Measurements from ENCODE around the gene CRYBG3.

Gene CRYBG3

GRCh38 chr3:97839944-97840343, 18.1 kb downstream of the CRYBG3 start:
- DNase-seq: no peak

- no peak for DNase-seq
Measured at GRCh38 chr3:97841304-97841703, 19.5 kb downstream of the CRYBG3 start.

GRCh38 chr3:97841956-97842355, 20.1 kb downstream of the CRYBG3 start:
- no peak for DNase-seq

GRCh38 chr3:97848779-97849178, 27.0 kb downstream of the CRYBG3 start:
- DNase-seq: no peak

GRCh38 chr3:97857401-97857800, 35.6 kb downstream of the CRYBG3 start:
- no peak for DNase-seq

DNA sequence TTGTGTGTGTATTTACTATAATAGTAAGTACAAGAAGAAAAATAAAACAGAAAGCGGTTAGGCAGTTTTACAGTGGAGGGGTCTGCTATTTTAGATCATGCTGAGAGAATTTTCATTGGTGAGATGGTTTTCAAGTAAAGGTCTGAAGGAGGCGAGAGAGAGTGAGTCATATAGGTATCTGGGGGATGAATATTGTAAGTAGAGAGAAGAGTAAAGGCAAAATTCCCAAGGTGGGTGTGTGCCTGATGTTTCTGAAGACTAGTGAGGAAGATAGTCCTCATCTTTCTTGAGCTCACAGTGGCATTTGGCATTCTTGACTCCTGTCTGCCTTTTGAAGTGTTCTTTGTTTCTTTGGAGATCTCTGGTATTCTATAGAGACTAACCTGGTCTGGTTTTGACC, 38.6 kb downstream of the CRYBG3 start:
- no peak for DNase-seq

- no peak for DNase-seq
Measured at GRCh38 chr3:97862582-97862981, 40.8 kb downstream of the CRYBG3 start.

DNA sequence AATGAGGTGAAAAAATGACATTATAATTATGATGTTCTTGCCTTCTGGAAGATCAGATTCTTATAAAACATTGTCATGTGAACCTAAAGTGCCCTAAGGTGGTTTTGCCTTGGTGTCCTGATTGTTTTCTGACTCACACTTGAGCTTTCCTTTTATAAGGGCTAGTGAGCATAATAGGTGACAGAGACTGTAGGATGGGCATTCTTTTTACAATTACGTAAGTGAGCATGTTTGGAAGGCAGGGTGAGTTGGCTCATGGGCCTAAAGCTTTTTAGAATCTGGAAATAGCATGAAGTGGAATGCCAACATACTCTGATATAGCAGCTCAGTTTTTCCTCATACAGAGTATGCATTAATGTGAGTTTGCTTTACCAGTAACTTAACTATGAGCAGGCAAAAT, 41.2 kb downstream of the CRYBG3 start:
- DNase-seq: peak; percentile 7

DNA sequence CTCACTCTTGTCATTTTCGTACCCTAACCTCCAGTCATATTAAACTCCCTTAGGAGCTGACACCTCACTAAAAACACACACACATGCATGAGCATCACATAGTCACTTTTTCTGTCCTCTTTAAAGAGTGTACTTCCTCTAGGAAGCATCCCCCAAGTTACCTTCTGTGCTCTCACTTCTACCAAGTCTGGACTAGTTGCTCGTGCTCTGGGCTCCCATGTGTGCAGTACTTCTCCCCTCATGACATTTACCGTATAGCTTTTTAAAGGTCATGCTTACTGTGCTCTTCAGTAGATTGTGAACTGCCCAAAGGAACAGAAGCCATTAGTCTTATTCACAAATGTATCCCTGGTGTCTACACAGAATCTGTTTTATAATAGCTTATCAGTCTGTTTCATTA, 42.0 kb downstream of the CRYBG3 start:
- no peak for DNase-seq

GRCh38 chr3:97871186-97871585, 49.4 kb downstream of the CRYBG3 start:
- DNase-seq: peak; percentile 1

DNA sequence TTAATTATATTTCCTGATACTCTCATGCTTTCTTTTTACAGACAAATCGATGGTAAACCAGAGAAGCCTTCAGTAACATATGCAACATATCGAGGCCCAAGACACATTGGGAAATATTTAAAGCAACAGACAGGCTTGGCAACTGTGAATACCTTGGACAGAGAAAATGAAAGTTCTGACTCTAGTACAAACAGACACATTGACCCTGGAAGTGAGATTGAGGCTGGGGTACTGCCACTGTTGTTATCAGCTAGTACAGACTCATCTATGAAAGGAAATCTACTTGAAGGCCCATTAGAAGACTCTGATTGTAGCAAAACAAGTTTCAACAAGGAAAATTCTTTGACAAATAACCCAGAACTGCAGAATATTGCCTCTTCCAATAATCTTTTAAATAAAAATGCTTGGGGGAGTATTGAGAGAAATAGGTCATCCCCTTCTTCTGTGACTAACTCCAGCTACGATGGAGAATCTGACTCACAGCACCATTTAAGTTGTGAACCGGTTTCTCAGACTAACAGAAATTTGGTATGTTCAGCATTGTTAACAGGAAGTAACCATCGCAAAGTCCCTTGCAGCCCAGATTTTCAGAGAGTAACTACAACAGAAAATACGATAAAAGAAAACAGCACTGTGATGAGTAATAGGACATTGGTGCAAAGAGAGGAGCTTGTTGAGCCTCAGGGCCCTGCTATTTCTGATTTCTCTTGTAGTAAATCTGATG, 50.2 kb downstream of the CRYBG3 start:
- DNase-seq: peak; percentile 97

DNA sequence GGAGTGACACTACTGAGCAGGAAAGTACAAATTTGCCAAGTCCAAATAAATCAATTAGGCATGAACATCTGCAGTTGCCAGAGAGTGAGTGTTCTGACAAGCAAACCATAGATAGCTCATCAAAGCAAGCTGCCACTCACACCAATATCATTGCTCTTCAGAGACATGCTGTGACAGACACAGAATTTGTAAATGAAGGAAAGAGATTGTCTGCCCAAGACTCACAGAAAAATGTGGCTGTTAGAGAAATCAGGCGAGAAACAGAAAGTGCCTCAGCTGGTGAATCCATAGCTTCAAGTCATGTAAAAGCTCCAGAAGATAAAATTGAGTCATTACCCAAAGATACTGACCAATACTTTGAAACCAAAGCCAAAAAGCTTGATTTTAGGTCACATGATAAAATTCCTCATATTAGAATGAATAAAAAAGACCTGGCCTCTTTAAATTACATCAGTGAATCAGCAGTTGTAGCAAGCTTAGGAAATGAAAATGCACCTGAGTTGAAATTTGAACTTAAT, 50.8 kb downstream of the CRYBG3 start:
- DNase-seq: peak; percentile 7

- no peak for DNase-seq
Measured at GRCh38 chr3:97880267-97880666, 58.5 kb downstream of the CRYBG3 start.

DNA sequence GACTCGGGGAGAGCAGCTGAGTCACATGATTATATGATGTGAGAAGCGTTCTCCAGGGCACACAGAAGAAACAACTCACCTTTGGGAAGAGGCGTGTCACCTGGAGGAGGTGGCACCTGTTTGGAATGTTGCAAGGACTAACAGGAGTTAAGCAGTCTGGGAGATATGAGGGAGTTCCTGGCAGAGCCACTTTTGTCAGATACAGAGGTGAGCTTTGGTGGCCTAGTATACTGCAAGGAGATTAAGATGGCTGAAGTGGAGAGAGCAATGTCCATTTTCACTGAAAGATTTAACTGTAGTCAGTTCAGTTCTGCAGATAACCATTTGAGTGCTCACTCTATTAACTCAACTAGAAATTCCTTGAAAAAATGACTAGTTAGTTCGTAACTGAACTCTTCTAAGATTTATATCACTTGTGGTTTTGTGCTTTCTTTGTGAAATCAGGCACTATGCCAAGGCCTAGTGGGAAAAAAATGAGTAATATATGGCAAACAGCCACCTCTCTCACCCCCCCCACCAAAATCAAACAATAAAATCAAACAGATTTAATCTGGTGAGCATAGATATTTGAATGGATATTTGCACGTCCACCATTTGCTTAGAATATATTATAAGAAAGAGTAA, 61.3 kb downstream of the CRYBG3 start:
- peak; percentile 64 for DNase-seq

DNA sequence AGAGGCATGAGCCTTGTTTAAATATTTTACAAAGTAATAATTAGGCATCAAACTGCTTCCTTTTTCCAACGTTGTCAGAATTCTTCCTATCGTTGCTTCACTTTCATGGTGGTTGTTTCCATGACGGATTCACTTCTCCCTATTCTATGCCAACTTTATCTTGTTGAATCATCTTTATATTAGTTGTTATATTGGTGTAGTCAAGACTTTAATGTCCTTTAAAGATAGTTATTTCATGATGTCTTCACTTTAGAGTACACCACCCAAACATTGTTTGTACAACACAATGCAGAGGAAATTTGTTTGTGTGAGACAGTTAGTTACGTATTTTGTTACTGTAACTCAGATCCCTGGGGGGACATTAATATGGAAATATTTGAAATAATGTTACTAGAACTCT, 61.9 kb downstream of the CRYBG3 start:
- DNase-seq: no peak

DNA sequence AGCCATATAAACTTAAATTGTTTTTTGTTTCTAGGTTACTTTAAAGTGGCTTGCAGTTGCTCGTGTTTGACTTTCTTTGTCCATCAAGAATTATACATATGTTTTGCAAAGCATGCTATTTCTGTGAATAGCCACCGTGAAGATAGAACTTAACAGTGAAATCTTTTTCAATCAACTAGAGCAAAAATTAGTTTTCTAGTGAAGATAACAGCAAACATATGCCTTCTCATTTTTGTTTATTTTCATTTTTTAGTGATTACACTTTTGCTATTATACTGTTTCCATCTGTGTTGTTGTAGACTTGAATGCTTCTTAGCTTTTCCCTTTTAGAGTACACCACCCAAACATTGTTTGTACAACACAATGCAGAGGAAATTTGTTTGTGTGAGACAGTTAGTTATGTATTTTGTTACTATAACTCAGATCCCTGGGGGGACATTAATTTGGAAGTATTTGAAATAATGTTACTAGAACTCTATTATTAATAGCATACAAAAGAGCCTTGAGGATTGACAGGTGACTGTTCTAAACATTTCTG, 62.8 kb downstream of the CRYBG3 start:
- no peak for DNase-seq

GRCh38 chr3:97885931-97886824, 64.4 kb downstream of the CRYBG3 start:
- DNase-seq: no peak

DNA sequence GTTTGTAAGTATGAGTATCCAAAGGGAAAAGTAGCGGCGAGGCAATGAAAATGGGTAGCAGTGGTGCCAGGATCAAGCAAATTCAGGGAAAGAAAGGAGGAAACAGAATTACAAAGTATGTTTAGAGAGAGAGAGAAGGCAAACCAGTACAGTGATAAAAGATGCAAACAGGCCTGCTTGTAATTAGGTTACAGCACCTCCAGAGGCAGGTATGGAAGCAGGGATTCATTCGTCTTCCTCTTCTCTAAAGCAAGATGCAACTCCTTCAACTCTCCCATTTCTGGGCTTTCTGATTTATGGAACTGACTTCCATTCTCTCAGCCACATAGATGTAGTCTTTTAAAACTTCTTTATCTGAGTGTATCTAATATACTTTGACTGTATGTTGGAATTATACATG, 68.0 kb downstream of the CRYBG3 start:
- no peak for DNase-seq

DNA sequence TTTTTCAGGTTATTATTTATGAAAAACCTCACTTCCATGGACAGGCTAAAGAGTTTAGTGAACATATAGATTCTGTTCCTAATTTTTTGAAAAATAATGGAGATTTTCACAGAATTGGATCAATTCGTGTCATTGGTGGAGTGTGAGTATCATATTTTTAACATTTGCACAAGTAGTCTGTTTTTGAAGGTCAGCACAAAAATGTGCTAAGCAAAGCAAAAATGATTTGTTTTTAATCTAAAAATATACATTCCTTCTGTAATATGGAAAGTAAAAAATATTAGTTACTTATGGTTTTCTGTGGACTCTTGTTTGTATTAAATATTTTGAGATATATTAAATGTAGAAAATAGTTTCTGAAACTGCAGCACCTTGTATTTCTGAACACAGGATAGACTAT, 71.0 kb downstream of the CRYBG3 start:
- DNase-seq: no peak

GRCh38 chr3:97895216-97895615, 73.4 kb downstream of the CRYBG3 start:
- no peak for DNase-seq

DNA sequence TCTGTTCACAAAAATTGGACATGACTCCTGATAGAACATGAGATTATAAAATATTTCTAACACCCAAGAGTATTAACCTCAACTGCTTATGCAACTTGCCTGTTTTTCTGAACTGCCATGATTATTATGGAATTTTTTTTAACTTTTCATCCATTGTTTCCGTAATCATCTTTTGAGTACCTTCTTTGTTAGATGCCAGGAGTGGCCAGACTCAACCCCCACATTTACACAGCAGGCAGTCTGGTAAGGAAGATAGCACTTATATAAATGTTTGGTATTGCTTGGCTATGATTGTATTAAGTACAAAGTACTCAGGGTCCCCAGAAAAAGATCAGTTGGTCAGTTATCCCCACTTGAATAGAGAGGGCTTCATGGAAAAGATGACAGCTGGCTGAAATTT, 74.3 kb downstream of the CRYBG3 start:
- no peak for DNase-seq

DNA sequence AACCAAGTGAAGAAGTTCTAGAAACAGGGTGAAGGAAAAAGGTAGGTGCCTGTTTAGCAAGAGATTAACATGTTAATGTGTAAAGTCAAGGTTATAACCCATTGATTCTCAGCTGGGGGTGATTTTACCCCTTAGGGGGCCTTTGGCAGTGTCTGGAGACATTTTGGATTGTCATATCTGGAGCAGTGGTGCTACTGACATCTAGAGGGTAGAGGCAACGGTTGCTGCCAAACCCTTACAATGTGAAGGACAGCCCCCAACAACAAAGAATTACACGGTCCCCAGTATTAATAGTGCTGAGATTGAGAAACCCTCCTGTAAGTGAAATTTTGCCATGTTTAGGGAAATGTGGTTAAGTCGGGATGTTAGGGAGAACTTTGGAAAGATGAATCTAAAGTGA, 74.7 kb downstream of the CRYBG3 start:
- no peak for DNase-seq

DNA sequence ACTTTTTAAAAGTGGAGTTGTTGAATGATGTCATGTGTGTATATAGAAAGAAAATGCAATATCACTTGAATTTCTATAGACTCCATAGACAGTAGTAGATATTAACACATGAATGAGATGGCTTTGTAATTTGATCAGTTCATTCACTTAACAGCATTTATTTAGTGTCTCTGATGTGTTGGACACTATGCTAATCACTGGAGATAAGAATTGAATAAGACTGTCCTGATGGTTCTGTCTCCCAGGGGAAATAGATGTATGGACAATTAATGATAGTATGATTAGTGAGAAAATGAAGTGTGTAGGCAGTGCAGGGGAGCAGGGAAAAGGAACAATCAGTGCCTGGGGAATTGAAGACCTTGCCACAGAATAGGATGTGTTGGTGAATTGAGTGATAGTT, 77.5 kb downstream of the CRYBG3 start:
- no peak for DNase-seq
